ENCODE data around the gene AOC2. TPM values are rescaled to one million over a fixed set of nuclear protein-coding genes. Genes with fewer than 3 reads are reported as not detected.
A peak's percentile ranks its signal among the peaks of the same experiment; 100 is the strongest.
"Not testable (repeated sequence)": the region's sequence is repeated elsewhere in the genome, so short reads cannot be mapped to it uniquely, and the experiment has no call there.

Gene AOC2
- total and polyA plus RNA-seq, 7 donors, result 1.2 to 2.1 (median 1.4) TPM; not detected in 2

GRCh38 chr17:42894283-42895184 lies 50.2 kb downstream of the AOC2 start:
- WGBS, 2 donors, result 29 to 70% methylated on average over 12 of the region's 12 CpGs
- H3K27ac ChIP-seq, result peak overlapping the region in 3 of 4 donors; percentile 7 to 83 (median 80)
- no peaks in the 10 kb centered on the region for H3K9me3 ChIP-seq
- DNase-seq, result peak; percentile 21
- H3K4me3 ChIP-seq, result no peak overlapping the region
- TF ChIP-seq POLR2A (IDR thresholded peaks at IDR 0.05) (no peak), POLR2AphosphoS5 (IDR thresholded peaks at IDR 0.05) (no peak), CTCF (IDR thresholded peaks at IDR 0.05) (no peak), EP300 (IDR thresholded peaks at IDR 0.05) (no peak)
- intact Hi-C loops (cut with DNase I), result no loop called here
- no peaks in the 10 kb centered on the region for H3K27me3 ChIP-seq
- H3K4me1 ChIP-seq, result peaks cover 0 to 53% (median 41%) of the 10 kb centered on the region in 4 donors
- no peaks in the 10 kb centered on the region for H3K36me3 ChIP-seq

- TF ChIP-seq POLR2AphosphoS5 (IDR thresholded peaks at IDR 0.05) (peak; percentile 18 to 52 (median 38)), CTCF (IDR thresholded peaks at IDR 0.05) (no peak)
- no peaks in the 10 kb centered on the region for H3K27me3 ChIP-seq
- no peaks in the 10 kb centered on the region for H3K36me3 ChIP-seq
- peaks cover 0 to 53% (median 41%) of the 10 kb centered on the region in 4 donors for H3K4me1 ChIP-seq
- intact Hi-C loops (cut with DNase I), result no loop called here
- H3K4me3 ChIP-seq, result no peak overlapping the region
- WGBS, 2 donors, result 1 to 29% methylated on average over 2 of the region's 2 CpGs
- H3K27ac ChIP-seq, result peak overlapping the region in 3 of 4 donors; percentile 2 to 83 (median 7)
- DNase-seq, result peak; percentile 90
- no peaks in the 10 kb centered on the region for H3K9me3 ChIP-seq
Observed at GRCh38 chr17:42895185-42895555, 50.8 kb downstream of the AOC2 start.

- intact Hi-C loops (cut with DNase I), result no loop called here
- H3K9me3 ChIP-seq, result no peaks in the 10 kb centered on the region
- no peaks in the 10 kb centered on the region for H3K36me3 ChIP-seq
- no peak for DNase-seq
- no peak for TF ChIP-seq POLR2AphosphoS5 (IDR thresholded peaks at IDR 0.05)
- no peak for TF ChIP-seq POLR2A (IDR thresholded peaks at IDR 0.05)
- no peak for TF ChIP-seq CTCF (IDR thresholded peaks at IDR 0.05)
- TF ChIP-seq EP300 (IDR thresholded peaks at IDR 0.05), result no peak
- no peak overlapping the region for H3K4me3 ChIP-seq
- no peaks in the 10 kb centered on the region for H3K27me3 ChIP-seq
- whole genome bisulfite sequencing, 2 donors, result 78 to 89% methylated on average over 7 of the region's 7 CpGs
- no peak overlapping the region for H3K27ac ChIP-seq
- peaks cover 0 to 26% (median 23%) of the 10 kb centered on the region in 4 donors for H3K4me1 ChIP-seq
Observed at GRCh38 chr17:42898147-42898811, 53.9 kb downstream of the AOC2 start.

DNA sequence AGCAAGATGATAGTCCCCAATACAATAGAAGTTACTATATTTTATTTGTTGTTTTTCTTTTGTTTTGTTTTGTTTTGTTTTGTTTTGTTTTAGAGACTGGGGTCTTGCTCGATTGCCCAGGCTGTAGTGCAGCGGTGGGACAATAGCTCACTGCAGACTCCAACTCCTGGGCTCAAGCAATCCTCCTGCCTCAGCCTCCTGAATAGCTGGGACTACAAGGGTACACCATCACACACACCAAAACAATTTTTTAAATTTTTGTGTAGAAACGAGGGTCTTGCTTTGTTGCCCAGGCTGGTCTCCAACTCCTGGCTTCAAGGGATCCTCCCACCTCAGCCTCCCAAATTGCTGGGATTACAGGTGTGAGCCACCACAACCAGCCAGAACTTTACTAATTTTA lies 55.6 kb downstream of the AOC2 start:
- DNase-seq; H3K27me3 ChIP-seq; H3K4me1 ChIP-seq; H3K4me3 ChIP-seq; H3K36me3 ChIP-seq; intact Hi-C loops (cut with DNase I); H3K27ac ChIP-seq; H3K9me3 ChIP-seq: not testable (repeated sequence)
- 76 to 94% methylated on average over 3 of the region's 3 CpGs for WGBS, 2 donors

Small RNAs within 50 kb of the gene (small RNA-seq; reads per million reads assigned to genes)
- gene MIR6781, result 0 reads per million in 3 donors
- gene RNU6-287P, result 0 reads per million in 3 donors

Other genes with a start within 250 kb of the AOC2 start
- gene RETREG3, start 235.2 kb upstream of the AOC2 start, total RNA-seq, result 10 to 100 TPM; 47.1 to 82.0 (median 53.7) TPM
- 10 to 100 TPM in 1 of 3 donors, 1 to 10 TPM in 2; 7.2 to 28.4 (median 7.4) TPM for gene RETREG3, start 235.2 kb upstream of the AOC2 start, polyA plus RNA-seq
- 10 to 100 TPM; 22.1 to 35.0 (median 23.9) TPM for gene TUBG1, start 234.9 kb upstream of the AOC2 start, total RNA-seq
- gene TUBG1, start 234.9 kb upstream of the AOC2 start, polyA plus RNA-seq, result 10 to 100 TPM; 16.2 to 39.2 (median 30.3) TPM
- 10 to 100 TPM; 28.0 to 57.3 (median 33.6) TPM for gene TUBG2, start 185.3 kb upstream of the AOC2 start, total RNA-seq
- gene TUBG2, start 185.3 kb upstream of the AOC2 start, polyA plus RNA-seq, result 1 to 10 TPM; 1.2 to 6.6 (median 4.2) TPM
- 10 to 100 TPM; 12.3 to 25.2 (median 20.1) TPM for gene PLEKHH3, start 167.6 kb upstream of the AOC2 start, total RNA-seq
- gene PLEKHH3, start 167.6 kb upstream of the AOC2 start, polyA plus RNA-seq, result 10 to 100 TPM in 1 of 3 donors, 1 to 10 TPM in 2; 4.4 to 14.7 (median 9.6) TPM
- 1 to 10 TPM; 2.3 to 9.2 (median 3.5) TPM for gene CCR10, start 162.7 kb upstream of the AOC2 start, total RNA-seq
- 1 to 10 TPM in 1 of 3 donors, not detected in 2; 1.2 TPM for gene CCR10, start 162.7 kb upstream of the AOC2 start, polyA plus RNA-seq
- 10 to 100 TPM in 3 of 4 donors, 1 to 10 TPM in 1; 7.4 to 46.8 (median 14.9) TPM for gene CNTNAP1, start 162.0 kb upstream of the AOC2 start, total RNA-seq
- gene CNTNAP1, start 162.0 kb upstream of the AOC2 start, polyA plus RNA-seq, result 1 to 10 TPM in 1 of 3 donors, under 1 TPM in 2; under 0.01 to 7.7 (median 0.23) TPM
- gene EZH1, start 99.5 kb upstream of the AOC2 start, total RNA-seq, result 10 to 100 TPM; 41.5 to 68.1 (median 42.3) TPM
- 10 to 100 TPM in 1 of 3 donors, 1 to 10 TPM in 2; 5.3 to 24.1 (median 6.6) TPM for gene EZH1, start 99.5 kb upstream of the AOC2 start, polyA plus RNA-seq
- gene RAMP2, start 83.4 kb upstream of the AOC2 start, total RNA-seq, result 10 to 100 TPM; 11.2 to 26.6 (median 18.4) TPM
- 10 to 100 TPM in 2 of 3 donors, 1 to 10 TPM in 1; 2.3 to 21.0 (median 16.7) TPM for gene RAMP2, start 83.4 kb upstream of the AOC2 start, polyA plus RNA-seq
- gene VPS25, start 71.1 kb upstream of the AOC2 start, total RNA-seq, result 10 to 100 TPM; 27.1 to 40.3 (median 37.3) TPM
- gene VPS25, start 71.1 kb upstream of the AOC2 start, polyA plus RNA-seq, result 100 to 1,000 TPM; 103 to 135 (median 105) TPM
- gene WNK4, start 64.0 kb upstream of the AOC2 start, total RNA-seq, result under 1 TPM in 1 of 4 donors, not detected in 3; 0.28 TPM
- 10 to 100 TPM; 13.2 to 14.4 (median 14.0) TPM for gene WNK4, start 64.0 kb upstream of the AOC2 start, polyA plus RNA-seq
- gene COA3, start 45.9 kb upstream of the AOC2 start, total RNA-seq, result 100 to 1,000 TPM in 1 of 4 donors, 10 to 100 TPM in 3; 73.4 to 100 (median 98.2) TPM
- gene COA3, start 45.9 kb upstream of the AOC2 start, polyA plus RNA-seq, result 100 to 1,000 TPM; 282 to 382 (median 295) TPM
- gene CNTD1, start 45.7 kb upstream of the AOC2 start, total RNA-seq, result under 1 TPM in 1 of 4 donors, not detected in 3; 0.33 TPM
- 1 to 10 TPM in 2 of 3 donors, under 1 TPM in 1; 0.42 to 7.2 (median 4.2) TPM for gene CNTD1, start 45.7 kb upstream of the AOC2 start, polyA plus RNA-seq
- 100 to 1,000 TPM; 139 to 215 (median 161) TPM for gene BECN1, start 20.3 kb upstream of the AOC2 start, total RNA-seq
- 100 to 1,000 TPM in 2 of 3 donors, 10 to 100 TPM in 1; 98.8 to 141 (median 131) TPM for gene BECN1, start 20.3 kb upstream of the AOC2 start, polyA plus RNA-seq
- 10 to 100 TPM; 34.3 to 69.1 (median 57.5) TPM for gene PSME3, start 11.2 kb upstream of the AOC2 start, total RNA-seq
- 10 to 100 TPM; 59.5 to 94.9 (median 69.4) TPM for gene PSME3, start 11.2 kb upstream of the AOC2 start, polyA plus RNA-seq
- 100 to 1,000 TPM in 2 of 4 donors, 10 to 100 TPM in 2; 58.1 to 227 (median 107) TPM for gene AOC3, start 6.6 kb downstream of the AOC2 start, total RNA-seq
- gene AOC3, start 6.6 kb downstream of the AOC2 start, polyA plus RNA-seq, result 10 to 100 TPM in 1 of 3 donors, 1 to 10 TPM in 2; 3.5 to 32.7 (median 5.4) TPM
- gene G6PC1, start 56.2 kb downstream of the AOC2 start, total RNA-seq, result not detected
- under 1 TPM in 1 of 3 donors, not detected in 2; 0.23 TPM for gene G6PC1, start 56.2 kb downstream of the AOC2 start, polyA plus RNA-seq
- gene AARSD1, start 119.9 kb downstream of the AOC2 start, total RNA-seq, result 10 to 100 TPM; 18.5 to 41.3 (median 25.7) TPM
- gene AARSD1, start 119.9 kb downstream of the AOC2 start, polyA plus RNA-seq, result 10 to 100 TPM; 14.6 to 41.5 (median 21.6) TPM
- gene PTGES3L, start 135.5 kb downstream of the AOC2 start, total RNA-seq, result 10 to 100 TPM in 1 of 4 donors, 1 to 10 TPM in 3; 6.8 to 13.6 (median 9.5) TPM
- gene PTGES3L, start 135.5 kb downstream of the AOC2 start, polyA plus RNA-seq, result 1 to 10 TPM; 2.1 to 4.8 (median 2.4) TPM
- 10 to 100 TPM in 3 of 4 donors, 1 to 10 TPM in 1; 10.0 to 13.8 (median 12.1) TPM for gene RUNDC1, start 136.0 kb downstream of the AOC2 start, total RNA-seq
- 10 to 100 TPM in 2 of 3 donors, 1 to 10 TPM in 1; 8.4 to 14.7 (median 10.2) TPM for gene RUNDC1, start 136.0 kb downstream of the AOC2 start, polyA plus RNA-seq
- gene RPL27, start 153.8 kb downstream of the AOC2 start, total RNA-seq, result 1,000 to 10,000 TPM; 1,576 to 2,828 (median 2,217) TPM
- 1,000 to 10,000 TPM; 3,316 to 4,569 (median 3,351) TPM for gene RPL27, start 153.8 kb downstream of the AOC2 start, polyA plus RNA-seq
- 10 to 100 TPM; 22.4 to 60.2 (median 45.1) TPM for gene IFI35, start 162.2 kb downstream of the AOC2 start, total RNA-seq
- gene IFI35, start 162.2 kb downstream of the AOC2 start, polyA plus RNA-seq, result 10 to 100 TPM; 48.6 to 77.9 (median 65.1) TPM
- gene VAT1, start 177.8 kb downstream of the AOC2 start, total RNA-seq, result 100 to 1,000 TPM in 3 of 4 donors, 10 to 100 TPM in 1; 77.5 to 164 (median 152) TPM
- gene VAT1, start 177.8 kb downstream of the AOC2 start, polyA plus RNA-seq, result 10 to 100 TPM; 43.0 to 85.9 (median 44.6) TPM
- 1 to 10 TPM; 2.5 to 4.6 (median 2.8) TPM for gene RND2, start 180.7 kb downstream of the AOC2 start, total RNA-seq
- under 1 TPM; 0.23 to 0.63 (median 0.60) TPM for gene RND2, start 180.7 kb downstream of the AOC2 start, polyA plus RNA-seq